ENCODE data around the gene ALG13.
"Not testable (repeated sequence)": the region's sequence is repeated elsewhere in the genome, so short reads cannot be mapped to it uniquely, and the experiment has no call there.

Gene ALG13

DNA sequence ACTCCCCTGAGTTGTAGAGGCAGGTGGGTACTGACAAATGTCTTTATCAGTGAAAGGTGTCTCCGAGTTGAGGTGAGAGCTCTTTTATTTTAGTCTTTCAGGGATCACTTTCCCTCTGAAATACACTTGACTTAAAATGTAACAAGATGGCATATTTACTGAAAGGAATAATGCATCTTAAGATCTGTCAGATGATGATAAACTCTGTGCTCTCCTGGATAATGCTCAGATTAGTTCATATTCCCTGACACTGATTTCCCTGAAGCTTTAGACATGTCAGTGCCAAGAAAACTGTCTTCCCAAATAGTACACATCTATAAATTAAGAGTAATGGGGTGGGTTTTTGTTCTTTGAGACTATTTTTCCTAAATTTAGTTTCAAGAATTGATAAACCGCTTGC lies 75.5 kb downstream of the ALG13 start:
- DNase-seq (ENCODE audit: low read depth in 2 of 2, low spot score in 1 of 2): no peak

DNA sequence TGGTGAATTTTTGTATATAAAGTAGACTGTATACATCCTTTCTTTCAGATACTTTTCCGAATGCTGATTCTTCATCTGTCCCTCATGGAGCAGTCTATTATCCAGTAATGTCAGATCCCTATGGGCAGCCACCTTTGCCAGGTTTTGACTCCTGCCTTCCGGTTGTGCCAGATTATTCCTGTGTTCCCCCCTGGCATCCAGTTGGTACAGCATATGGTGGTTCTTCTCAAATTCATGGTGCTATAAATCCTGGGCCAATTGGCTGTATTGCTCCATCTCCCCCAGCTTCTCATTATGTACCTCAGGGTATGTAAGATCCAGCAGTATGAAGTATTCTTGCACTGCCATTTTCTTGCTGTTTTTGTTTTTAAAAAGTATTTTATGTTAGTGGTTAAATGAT lies 78.7 kb downstream of the ALG13 start:
- no peak for DNase-seq (ENCODE audit: low read depth in 2 of 2, low spot score in 1 of 2)

DNA sequence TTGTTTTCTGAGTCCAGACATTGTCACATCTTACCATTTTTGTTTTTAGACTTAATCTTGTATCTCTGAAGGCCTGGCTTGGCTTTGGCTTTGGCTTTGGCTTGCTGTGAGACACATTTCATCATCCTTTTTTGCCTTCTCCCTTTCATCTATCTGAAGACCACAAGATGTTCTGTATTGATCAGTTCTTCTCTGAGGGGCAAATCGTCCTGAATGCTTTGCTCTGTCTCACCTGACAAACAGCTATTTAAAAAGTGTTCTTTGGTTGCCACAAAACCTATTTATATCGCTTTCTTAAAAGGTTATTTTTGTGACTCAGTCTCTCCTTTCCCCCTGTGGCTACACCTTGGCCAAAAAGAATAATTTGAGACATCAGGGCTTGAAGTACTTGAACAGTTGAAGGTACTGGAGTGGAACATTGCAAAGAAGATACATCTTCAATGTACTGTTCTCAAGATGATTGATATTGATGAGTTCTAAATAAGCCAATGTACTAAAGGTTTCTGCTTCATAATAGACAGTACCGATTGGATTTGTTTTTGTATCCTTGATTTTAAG lies 80.7 kb downstream of the ALG13 start:
- no peak for DNase-seq (ENCODE audit: low read depth in 2 of 2, low spot score in 1 of 2)

DNA sequence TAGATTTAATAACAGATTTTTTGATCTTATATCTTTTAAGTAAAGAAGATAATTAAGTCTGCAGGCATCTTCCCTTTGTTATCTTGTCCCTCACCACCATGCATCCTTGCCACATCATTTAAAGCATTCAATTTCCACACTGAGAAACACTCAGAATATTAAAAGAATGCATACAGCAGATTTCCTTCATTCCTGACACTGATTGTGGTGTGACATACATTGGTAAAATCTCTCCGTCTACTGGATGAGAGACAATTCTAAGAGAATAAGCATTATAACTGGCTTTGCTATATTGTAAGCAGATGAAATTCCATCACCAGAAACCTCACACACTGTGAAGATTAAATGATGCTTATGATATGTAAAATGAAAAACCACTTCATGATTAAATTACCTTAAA lies 97.6 kb downstream of the ALG13 start:
- no peak for DNase-seq (ENCODE audit: low read depth in 2 of 2, low spot score in 1 of 2)

DNA sequence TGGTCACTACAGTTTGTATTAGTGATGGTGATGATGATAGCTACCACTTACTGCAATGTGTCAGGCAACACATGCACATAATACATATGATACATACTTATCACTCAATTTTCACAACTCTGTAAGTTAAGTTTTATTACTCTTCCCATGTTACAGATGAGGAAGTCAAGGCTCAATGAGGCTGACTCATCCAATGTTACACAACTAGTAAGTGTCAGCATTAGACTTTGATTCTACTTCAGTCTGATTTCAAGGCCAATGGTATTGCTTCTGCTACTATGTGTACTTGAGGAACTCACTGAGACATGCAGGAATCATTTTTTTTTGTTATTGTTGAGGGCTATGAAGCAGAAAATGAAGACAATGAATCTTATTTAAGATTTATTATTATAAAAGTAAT lies 98.6 kb downstream of the ALG13 start:
- DNase-seq (ENCODE audit: low read depth in 2 of 2, low spot score in 1 of 2): no peak

DNA sequence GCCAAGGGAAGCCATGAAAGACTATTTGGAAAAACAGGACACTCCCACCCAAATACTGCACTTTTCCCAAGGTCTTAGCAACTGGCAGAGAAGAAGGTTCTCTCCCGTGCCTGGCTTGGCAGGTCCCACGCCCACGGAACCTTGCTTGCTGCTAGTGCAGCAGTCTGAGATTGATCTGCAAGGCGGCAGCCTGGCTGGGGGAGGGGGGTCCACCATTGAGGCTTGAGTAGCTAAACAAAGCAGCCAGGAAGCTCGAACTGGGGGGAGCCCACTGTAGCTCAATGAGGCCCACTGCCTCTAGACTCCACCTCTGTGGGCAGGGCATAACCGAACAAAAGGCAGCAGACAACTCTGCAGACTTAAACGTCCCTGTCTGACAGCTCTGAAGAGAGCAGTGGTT lies 103.7 kb downstream of the ALG13 start:
- no peak for DNase-seq (ENCODE audit: low read depth in 2 of 2, low spot score in 1 of 2)

DNA sequence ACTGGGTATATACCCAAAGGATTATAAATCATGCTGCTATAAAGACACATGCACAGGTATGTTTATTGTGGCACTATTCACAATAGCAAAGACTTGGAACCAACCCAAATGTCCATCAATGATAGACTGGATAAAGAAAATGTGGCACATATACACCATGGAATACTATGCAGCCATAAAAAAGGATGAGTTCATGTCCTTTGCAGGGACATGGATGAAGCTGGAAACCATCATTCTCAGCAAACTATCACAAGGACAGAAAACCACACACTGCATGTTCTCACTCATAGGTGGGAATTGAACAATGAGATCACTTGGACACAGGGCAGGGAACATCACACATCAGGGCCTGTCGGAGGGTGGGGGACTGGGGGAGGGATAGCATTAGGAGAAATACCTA lies 109.1 kb downstream of the ALG13 start:
- DNase-seq (ENCODE audit: low read depth in 2 of 2, low spot score in 1 of 2): not testable (repeated sequence)
